Measurements from ENCODE around the gene SYCP2L. TPM values are rescaled to one million over a fixed set of nuclear protein-coding genes. Genes with fewer than 3 reads are reported as not detected.
"Not testable (repeated sequence)": the region's sequence is repeated elsewhere in the genome, so short reads cannot be mapped to it uniquely, and the experiment has no call there.

The SYCP2L gene
- total RNA-seq, 1 experiment from 2014 or later, result not detected

GRCh38 chr6:10877871-10878270, 9.0 kb upstream of the SYCP2L start:
- no peak for DNase-seq (ENCODE audit: low read depth)

- DNase-seq (ENCODE audit: low read depth), result peak; percentile 36
Measured at GRCh38 chr6:10880366-10880765, 6.5 kb upstream of the SYCP2L start.

- DNase-seq (ENCODE audit: low read depth), result not testable (repeated sequence)
Measured at GRCh38 chr6:10882253-10882630, 4.6 kb upstream of the SYCP2L start.

- DNase-seq (ENCODE audit: low read depth), result no peak
Measured at GRCh38 chr6:10882657-10883171, 4.1 kb upstream of the SYCP2L start.

DNA sequence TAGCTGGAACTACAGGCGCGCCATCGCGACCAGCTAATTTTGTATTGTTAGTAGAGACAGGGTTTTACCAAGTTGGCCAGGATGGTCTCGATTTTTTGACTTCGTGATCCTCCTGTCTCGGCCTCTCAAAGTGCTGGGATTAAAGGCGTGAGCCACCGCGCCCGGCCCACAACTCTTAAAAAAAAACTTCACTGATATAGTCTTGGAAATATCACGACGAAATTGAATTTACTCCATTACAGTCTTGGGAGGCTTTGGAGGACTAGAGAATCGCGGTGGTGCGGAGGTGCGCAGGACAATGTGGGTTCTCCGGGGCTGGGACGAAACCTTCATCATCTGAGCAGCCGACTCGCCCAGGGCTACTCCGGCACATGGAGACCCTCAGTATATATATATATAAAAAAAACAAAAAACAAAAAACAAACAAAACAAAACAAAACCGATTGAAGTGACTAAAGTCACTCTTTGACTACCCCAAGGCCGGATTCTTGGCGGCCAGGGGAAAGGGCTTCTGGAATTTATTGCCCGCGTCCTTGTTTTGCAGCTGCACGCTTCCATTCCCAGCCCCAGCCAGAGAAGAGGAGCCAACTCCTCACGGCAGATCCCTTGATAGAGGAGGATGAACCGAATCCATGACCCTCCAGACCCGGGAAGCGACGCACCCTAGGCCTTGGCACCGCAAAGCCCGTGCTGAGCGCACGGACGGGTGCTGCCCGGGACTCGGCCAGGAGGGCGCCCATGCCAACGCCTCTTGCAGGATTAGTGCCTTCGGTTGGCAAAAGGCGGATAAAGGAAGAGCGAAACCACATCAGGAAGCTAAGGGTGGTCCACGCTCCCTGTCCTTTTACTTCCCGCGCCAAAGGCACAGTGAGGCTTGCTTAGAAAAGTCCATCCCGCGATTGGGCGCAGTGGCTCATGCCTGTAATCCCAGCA, 3.3 kb upstream of the SYCP2L start:
- no peak for DNase-seq (ENCODE audit: low read depth)

- DNase-seq (ENCODE audit: low read depth), result no peak
Measured at GRCh38 chr6:10884245-10884972, 2.4 kb upstream of the SYCP2L start.

DNA sequence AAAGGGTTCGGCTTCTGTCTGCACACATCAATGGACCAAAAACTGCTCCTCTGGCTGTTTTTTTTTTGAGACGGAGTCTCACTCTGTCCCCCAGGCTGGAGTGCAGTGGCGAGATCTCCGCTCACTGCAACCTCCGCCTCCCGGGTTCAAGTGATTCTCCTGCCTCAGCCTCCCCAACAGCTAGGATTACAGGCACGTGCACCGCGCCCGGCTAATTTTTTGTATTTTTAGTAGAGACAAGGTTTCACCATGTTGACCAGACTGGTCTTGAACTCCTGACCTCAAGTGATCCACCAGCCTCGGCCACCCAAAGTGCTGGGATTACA, 524 bp upstream of the SYCP2L start:
- not testable (repeated sequence) for DNase-seq (ENCODE audit: low read depth)

- DNase-seq (ENCODE audit: low read depth), result no peak
Measured at GRCh38 chr6:10890151-10890550, 3.3 kb downstream of the SYCP2L start.

GRCh38 chr6:10891960-10892359, 5.1 kb downstream of the SYCP2L start:
- DNase-seq (ENCODE audit: low read depth), result no peak

DNA sequence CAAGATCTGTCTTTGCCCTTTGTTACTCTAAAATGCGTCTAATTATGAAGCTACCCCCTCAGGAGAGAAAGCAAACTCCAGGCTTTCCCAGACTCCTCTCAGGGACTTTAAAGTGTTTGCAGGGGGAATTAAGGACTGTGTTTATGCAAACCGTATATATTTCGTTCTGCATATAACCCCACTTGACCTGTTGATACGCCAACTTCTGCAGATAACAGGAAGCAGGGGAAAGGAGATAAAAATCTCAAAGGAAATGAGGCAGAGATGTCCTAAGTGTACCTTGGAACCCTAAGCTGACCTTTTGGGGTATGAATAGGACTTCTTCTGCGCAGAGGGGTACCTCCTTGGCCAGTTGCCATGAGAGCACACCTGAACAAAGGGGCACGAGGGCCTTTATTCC, 8.1 kb downstream of the SYCP2L start:
- no peak for DNase-seq (ENCODE audit: low read depth)

- no peak for DNase-seq (ENCODE audit: low read depth)
Measured at GRCh38 chr6:10896691-10897090, 9.8 kb downstream of the SYCP2L start.

GRCh38 chr6:10901770-10902169, 14.9 kb downstream of the SYCP2L start:
- peak; percentile 43 for DNase-seq (ENCODE audit: low read depth)

DNA sequence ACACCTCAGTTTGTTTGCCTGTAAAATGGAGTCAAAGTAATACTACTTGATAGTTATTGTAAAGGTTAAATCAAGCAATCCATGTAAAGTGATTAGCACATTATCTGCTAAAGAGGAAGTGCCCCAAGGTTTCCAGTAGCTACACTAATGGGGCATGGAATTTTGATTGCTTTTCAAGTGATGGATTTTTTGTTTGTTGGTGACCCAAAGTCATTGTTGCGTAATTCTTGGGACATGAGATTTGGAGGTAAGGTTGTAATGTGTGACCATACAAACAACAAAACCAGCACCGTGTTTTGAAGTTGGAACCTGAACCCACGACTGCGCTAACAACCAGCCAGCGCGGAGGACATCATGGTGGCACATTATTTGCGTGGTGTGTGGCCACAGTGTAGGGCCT, 17.2 kb downstream of the SYCP2L start:
- DNase-seq (ENCODE audit: low read depth), result no peak

DNA sequence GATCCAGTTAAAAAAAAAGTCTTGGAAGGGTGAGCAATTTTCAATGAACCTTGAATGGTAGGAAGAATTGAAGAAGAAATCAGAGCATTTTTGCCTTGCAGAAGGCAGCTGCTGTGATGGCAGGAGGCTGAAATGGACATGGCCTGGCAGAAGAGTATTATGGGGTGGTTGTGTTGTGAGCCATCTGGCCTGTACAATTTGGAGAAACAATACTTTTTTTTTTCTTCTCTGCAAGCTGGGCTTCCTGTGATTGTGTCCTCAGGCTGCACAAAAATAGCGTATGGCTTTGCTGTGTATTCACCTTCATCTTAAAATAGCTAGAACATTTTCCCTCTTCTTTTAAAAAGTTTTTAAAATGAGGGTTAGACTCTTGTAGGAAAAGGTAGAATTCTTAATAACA, 21.4 kb downstream of the SYCP2L start:
- DNase-seq (ENCODE audit: low read depth), result no peak

DNA sequence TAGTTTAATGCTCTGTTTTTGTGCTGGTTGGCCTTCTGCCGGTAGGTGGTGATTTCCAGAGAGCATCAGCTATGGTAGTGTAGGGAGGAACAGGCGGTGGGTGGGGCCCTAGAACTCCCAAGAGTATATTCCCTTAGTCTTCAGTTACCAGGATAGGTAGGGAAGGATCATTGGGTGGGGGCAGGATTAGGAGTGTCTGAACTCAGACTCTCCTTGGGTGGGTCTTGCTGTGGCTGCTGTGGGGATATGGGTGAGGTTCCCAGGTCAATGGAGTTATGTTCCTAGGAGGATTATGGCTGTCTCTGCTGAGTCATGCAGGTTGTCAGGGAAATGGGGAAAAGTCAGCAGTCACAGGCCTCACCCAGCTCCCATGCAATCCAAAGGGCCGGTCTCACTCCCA, 32.7 kb downstream of the SYCP2L start:
- peak; percentile 13 for DNase-seq (ENCODE audit: low read depth)

DNA sequence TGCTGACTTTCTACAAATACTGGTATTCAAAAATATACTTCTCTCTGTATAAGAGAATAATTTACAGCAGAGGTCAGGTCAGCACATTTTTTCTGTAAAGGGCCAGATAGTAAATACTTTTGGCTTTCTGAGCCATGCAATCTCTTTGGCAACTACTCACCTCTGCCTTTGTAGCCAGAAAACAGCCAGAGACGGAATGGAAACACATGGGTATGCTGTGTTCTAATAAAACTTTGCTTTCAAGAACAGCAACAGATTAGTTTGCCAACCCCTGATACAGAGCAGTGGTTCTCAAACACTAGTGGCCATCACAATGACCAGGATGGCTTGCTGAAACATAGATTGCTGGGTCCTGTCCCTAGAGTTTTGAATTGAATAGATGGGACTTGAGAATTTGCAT, 46.3 kb downstream of the SYCP2L start:
- DNase-seq (ENCODE audit: low read depth), result no peak

DNA sequence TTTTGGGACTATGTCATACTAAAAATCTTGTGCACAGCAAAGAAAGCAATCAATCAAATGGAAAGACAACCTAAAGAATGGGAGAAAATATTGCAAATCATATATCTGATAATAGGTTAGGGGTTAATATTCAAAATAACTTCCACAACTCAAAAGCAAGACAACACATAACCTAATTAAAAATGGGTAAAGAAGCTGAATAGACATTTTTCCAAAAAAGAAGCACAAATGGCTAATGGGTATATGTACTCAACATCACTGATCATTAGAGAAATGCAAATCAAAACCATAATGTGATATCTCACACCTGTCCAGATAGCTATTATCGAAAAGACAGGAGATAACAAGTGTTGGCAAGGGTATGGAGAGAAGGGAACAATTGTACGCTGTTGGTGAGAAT, 53.0 kb downstream of the SYCP2L start:
- no peak for DNase-seq (ENCODE audit: low read depth)

- no peak for DNase-seq (ENCODE audit: low read depth)
Measured at GRCh38 chr6:10945845-10946244, 59.0 kb downstream of the SYCP2L start.

DNA sequence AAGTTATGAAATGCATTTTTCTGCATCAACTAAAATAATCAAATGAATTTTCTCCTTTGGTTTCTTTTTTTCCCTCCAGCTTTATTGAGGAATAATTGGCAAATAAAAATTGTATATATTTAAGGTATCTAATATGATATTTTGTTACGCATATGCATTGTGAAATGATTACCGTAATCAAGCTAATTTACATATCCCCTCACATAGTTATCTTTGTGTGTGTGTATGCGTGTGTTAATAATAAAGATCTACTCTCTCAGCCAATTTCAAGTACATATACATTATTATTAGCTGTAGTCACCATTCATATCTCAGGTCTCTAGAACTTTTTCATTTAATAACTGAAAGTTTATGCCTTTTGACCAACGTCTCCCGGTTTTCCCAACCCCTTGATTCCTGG, 61.1 kb downstream of the SYCP2L start:
- no peak for DNase-seq (ENCODE audit: low read depth)

DNA sequence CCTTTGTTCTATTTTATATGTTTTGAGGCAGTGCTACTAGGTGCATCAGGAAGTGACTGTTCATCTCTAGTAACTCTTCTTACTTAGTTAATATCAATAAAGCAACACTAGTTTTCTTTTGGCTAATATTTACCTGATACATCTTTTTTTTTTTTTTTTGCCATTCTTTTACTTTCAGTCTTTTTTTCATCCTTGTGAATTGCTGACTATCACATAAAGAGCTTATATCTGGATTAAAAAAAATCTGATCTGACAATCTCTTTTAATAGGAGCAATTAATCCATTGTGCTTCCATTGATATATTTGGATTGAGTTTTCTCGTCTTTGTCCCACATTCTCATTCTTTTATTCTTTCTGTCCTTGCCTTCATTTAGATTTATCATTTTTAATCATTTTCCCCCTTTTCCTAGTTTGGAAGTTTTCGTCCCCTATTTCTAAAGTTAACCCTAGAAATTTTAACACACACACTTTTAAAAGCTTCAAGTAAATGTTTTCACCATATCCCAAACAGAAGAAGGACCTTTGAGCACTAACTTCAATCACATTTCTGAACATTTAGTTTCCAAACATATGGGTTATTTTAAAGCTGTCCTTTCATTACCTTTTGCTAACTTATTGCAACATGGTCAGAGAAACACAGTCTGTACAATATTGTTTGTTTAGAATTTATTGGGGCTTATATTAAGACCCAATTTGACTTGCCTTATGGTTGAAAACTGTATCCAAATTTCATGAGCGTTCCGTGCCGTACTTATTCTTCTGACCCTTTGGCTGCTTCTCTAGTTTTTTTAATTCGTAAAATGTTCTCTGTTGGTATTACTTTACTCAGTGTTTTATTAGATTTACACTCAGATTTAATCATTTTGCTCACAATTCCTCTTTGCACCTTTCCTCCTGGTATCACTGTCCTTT, 63.0 kb downstream of the SYCP2L start:
- no peak for DNase-seq (ENCODE audit: low read depth)

DNA sequence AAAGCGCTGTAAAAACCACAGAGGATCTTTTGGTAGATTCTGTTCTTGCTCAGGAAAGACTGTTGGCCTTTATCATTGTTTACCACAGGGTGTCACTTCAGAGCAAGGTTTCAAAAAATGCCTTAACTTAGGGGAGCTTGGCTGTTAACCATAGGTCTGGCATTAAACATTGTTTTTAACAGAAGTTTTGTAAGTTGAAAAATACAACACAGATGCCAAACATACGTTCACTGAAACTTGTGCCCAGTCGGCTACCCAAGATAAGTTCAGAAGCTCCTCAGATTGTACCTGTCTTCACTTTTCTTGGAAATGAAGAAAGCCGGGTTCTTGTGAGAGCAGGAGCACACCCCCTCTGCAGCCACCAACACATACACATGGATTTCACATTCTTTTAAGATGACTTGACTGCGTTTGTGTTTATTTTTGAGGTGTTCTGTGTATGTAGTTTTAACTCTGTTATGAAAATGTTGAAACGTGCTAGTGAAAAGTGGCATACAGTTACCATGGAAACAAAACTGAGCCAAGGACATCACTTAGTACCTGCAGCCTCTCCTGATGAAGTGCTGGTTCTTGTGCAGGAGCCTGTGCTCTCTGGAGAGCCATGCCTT, 64.9 kb downstream of the SYCP2L start:
- peak; percentile 91 for DNase-seq (ENCODE audit: low read depth)
